ENCODE data around the gene MRPL1. TPM values are rescaled to one million over a fixed set of nuclear protein-coding genes. Genes with fewer than 3 reads are reported as not detected.
A peak's percentile ranks its signal among the peaks of the same experiment; 100 is the strongest.

The MRPL1 gene
- total and polyA plus RNA-seq, 2 donors (not counting 3 experiments of a cell fraction or from before 2014, with no cell fraction given) = 11.5 to 42.9 TPM

GRCh38 chr4:77927991-77928925 is 65.6 kb downstream of the MRPL1 start:
- H3K4me2 ChIP-seq (ENCODE audit: insufficient read depth, low read length) = peak overlapping the region; percentile 84
- POLR2A ChIA-PET = interaction anchor here (1.2 to 1.3 kb wide), 2 partner anchors 66 to 108 kb away, joined by 3 to 16 read pairs; partner anchors contain the start of gene MRPL1
- peaks cover 59% of the 10 kb centered on the region for H3K4me1 ChIP-seq (ENCODE audit: control insufficient read depth, extremely low read depth, insufficient read depth, low read length)
- intact Hi-C loops (cut with micrococcal nuclease) (no loop called here), dilution Hi-C loops (cut with MboI; ENCODE audit: extremely low pct_ligation_motif_present, low sequenced_read_pairs) (no loop called here)
- peak overlapping the region; percentile 79 for H3K9ac ChIP-seq (replicated peaks; ENCODE audit: extremely low read depth, insufficient read depth, low read length)
- H3K27ac ChIP-seq (ENCODE audit: insufficient read depth, low read depth, low read length) = peak overlapping the region; percentile 96
- no peak overlapping the region for H2AFZ ChIP-seq (ENCODE audit: low read depth, low read length)
- FAIRE-seq (peak; percentile 46), DNase-seq (ENCODE audit: low read depth, low spot score) (peak; percentile 92)
- H3K27me3 ChIP-seq (ENCODE audit: control insufficient read depth in 2 of 2, insufficient read depth in 2 of 2, low read length in 2 of 2) = no peaks in the 10 kb centered on the region
- H3K9me1 ChIP-seq (replicated peaks; ENCODE audit: control insufficient read depth, extremely low read depth, insufficient read depth, low read length) = no peaks in the 10 kb centered on the region
- CTCF ChIA-PET = interaction anchor here (0.7 to 2.7 kb wide), 9 partner anchors 10 to 110 kb away, joined by 3 to 12 read pairs (median 3); partner anchors contain the start of gene MRPL1
- no peaks in the 10 kb centered on the region for H3K9me3 ChIP-seq (replicated peaks; ENCODE audit: control insufficient read depth, insufficient read depth, low read length)
- peak; percentile 66 for TF ChIP-seq JUN (IDR thresholded peaks at IDR 0.05; ENCODE audit: borderline replicate concordance, insufficient read depth, insufficient read length, low read depth)
- TF ChIP-seq FOS (IDR thresholded peaks at IDR 0.05; ENCODE audit: borderline replicate concordance, insufficient read depth, low read length) = peak; percentile 61
- TF ChIP-seq EZH2 (IDR thresholded peaks at IDR 0.05; ENCODE audit: borderline replicate concordance, low read depth, low read length, severe bottlenecking) = no peak
- no peak overlapping the region for H3K4me3 ChIP-seq (replicated peaks in 1 of 3; ENCODE audit: insufficient read depth in 1 of 3, low read depth in 1 of 3, low read length in 3 of 3)
- H3K36me3 ChIP-seq (ENCODE audit: control insufficient read depth in 2 of 2, extremely low read depth in 1 of 2, insufficient read depth in 2 of 2, low read length in 2 of 2) = no peaks in the 10 kb centered on the region
- no peaks in the 10 kb centered on the region for H4K20me1 ChIP-seq (replicated peaks; ENCODE audit: control insufficient read depth, extremely low read depth, insufficient read depth, low read length)
- BruUV-seq (replicated peaks) = TSS peak; percentile 9
- peaks cover 7% of the 10 kb centered on the region for H3K79me2 ChIP-seq (ENCODE audit: control insufficient read depth, insufficient read depth, low read length)

- TF ChIP-seq GATA2 (IDR thresholded peaks at IDR 0.05; ENCODE audit: insufficient read depth, insufficient read length, low read depth, low read length) (no peak), FOS (IDR thresholded peaks at IDR 0.05; ENCODE audit: borderline replicate concordance, insufficient read depth, low read length) (no peak), EZH2 (IDR thresholded peaks at IDR 0.05; ENCODE audit: borderline replicate concordance, low read depth, low read length, severe bottlenecking) (no peak), JUN (IDR thresholded peaks at IDR 0.05; ENCODE audit: borderline replicate concordance, insufficient read depth, insufficient read length, low read depth) (no peak), CTCF (IDR thresholded peaks at IDR 0.05; ENCODE audit: extremely low read depth in 1 of 2, insufficient read depth in 1 of 2, low read depth in 1 of 2, low read length in 2 of 2) (no peak), POLR2AphosphoS5 (IDR thresholded peaks at IDR 0.05; ENCODE audit: insufficient read depth, low read depth, low read length) (no peak), MAX (IDR thresholded peaks at IDR 0.05; ENCODE audit: insufficient read depth, insufficient read length) (no peak), MYC (IDR thresholded peaks at IDR 0.05; ENCODE audit: low read depth, low read length) (no peak), POLR2A (IDR thresholded peaks at IDR 0.05; ENCODE audit: low read depth, low read length) (no peak)
- no peak for DNase-seq (ENCODE audit: low read depth, low spot score)
- Histone ChIP-seq H3K27me3 (ENCODE audit: control insufficient read depth in 2 of 2, insufficient read depth in 2 of 2, low read length in 2 of 2) (no peaks in the 10 kb centered on the region), H3K9me3 (replicated peaks; ENCODE audit: control insufficient read depth, insufficient read depth, low read length) (no peaks in the 10 kb centered on the region), H3K79me2 (ENCODE audit: control insufficient read depth, insufficient read depth, low read length) (peaks cover 2% of the 10 kb centered on the region), H3K27ac (ENCODE audit: insufficient read depth, low read depth, low read length) (peak overlapping the region; percentile 96), H3K4me3 (replicated peaks in 1 of 3; ENCODE audit: insufficient read depth in 1 of 3, low read depth in 1 of 3, low read length in 3 of 3) (no peak overlapping the region), H3K9ac (replicated peaks; ENCODE audit: extremely low read depth, insufficient read depth, low read length) (peak overlapping the region; percentile 53), H4K20me1 (replicated peaks; ENCODE audit: control insufficient read depth, extremely low read depth, insufficient read depth, low read length) (no peaks in the 10 kb centered on the region), H3K4me2 (ENCODE audit: insufficient read depth, low read length) (no peak overlapping the region), H3K9me1 (replicated peaks; ENCODE audit: control insufficient read depth, extremely low read depth, insufficient read depth, low read length) (no peaks in the 10 kb centered on the region), H2AFZ (ENCODE audit: low read depth, low read length) (no peak overlapping the region), H3K4me1 (ENCODE audit: control insufficient read depth, extremely low read depth, insufficient read depth, low read length) (peaks cover 56% of the 10 kb centered on the region), H3K36me3 (ENCODE audit: control insufficient read depth in 2 of 2, extremely low read depth in 1 of 2, insufficient read depth in 2 of 2, low read length in 2 of 2) (no peaks in the 10 kb centered on the region)
- ChIA-PET POLR2A (no interaction called here), CTCF (interaction anchor here (1.2 to 2.1 kb wide), 2 partner anchors 9 to 30 kb away, joined by 3 to 7 read pairs; no protein-coding TSS in a partner anchor)
- intact Hi-C loops (cut with micrococcal nuclease) = loop anchor here (2.0 kb wide), 1 partner anchor 67 kb away; the partner anchor contains the start of gene MRPL1
- dilution Hi-C loops (cut with MboI; ENCODE audit: extremely low pct_ligation_motif_present, low sequenced_read_pairs) = no loop called here
- FAIRE-seq = no peak
- BruUV-seq (replicated peaks) = no TSS peak
Observed at GRCh38 chr4:77930154-77930639, 67.6 kb downstream of the MRPL1 start.

All from endothelial cell of umbilical vein (primary cell).